ENCODE measurements around the gene KCNH5. TPM values are rescaled to one million over a fixed set of nuclear protein-coding genes. Genes with fewer than 3 reads are reported as not detected.

KCNH5 gene
- polyA plus RNA-seq, 1 donor (not counting 4 experiments of a cell fraction or from before 2014, with no cell fraction given): 0.04 TPM

- no peaks in the 10 kb centered on the region for H3K4me1 ChIP-seq (ENCODE audit: control insufficient read depth, extremely low read depth, insufficient read depth, low read length)
- TF ChIP-seq CTCF (optimal IDR thresholded peaks at IDR 0.05 in 1 of 3, IDR thresholded peaks at IDR 0.05 in 1 of 3, conservative IDR thresholded peaks at IDR 0.05 in 1 of 3; ENCODE audit: extremely low read depth in 1 of 3, insufficient read depth in 2 of 3, low read length in 3 of 3) (no peak), EZH2 (IDR thresholded peaks at IDR 0.05; ENCODE audit: low read length) (no peak)
- no peak overlapping the region for H3K9ac ChIP-seq (ENCODE audit: control insufficient read depth, extremely low read depth, insufficient read depth, low read length)
- dilution Hi-C loops (cut with MboI; ENCODE audit: extremely low pct_ligation_motif_present, low sequenced_read_pairs): no loop called here
- H3K27me3 ChIP-seq (ENCODE audit: control insufficient read depth, extremely low read depth, insufficient read depth, low read length): no peaks in the 10 kb centered on the region
- no peak overlapping the region for H3K27ac ChIP-seq (ENCODE audit: control insufficient read depth, insufficient read depth, low read length)
- H3K9me3 ChIP-seq (ENCODE audit: control insufficient read depth, low read depth, low read length): no peaks in the 10 kb centered on the region
- H3K9me1 ChIP-seq (ENCODE audit: control insufficient read depth, extremely low read depth, insufficient read depth, low read length): no peaks in the 10 kb centered on the region
- no peaks in the 10 kb centered on the region for H3K79me2 ChIP-seq (ENCODE audit: control insufficient read depth, insufficient read depth, low read length)
- no peaks in the 10 kb centered on the region for H4K20me1 ChIP-seq (ENCODE audit: control insufficient read depth, extremely low read depth, insufficient read depth, low read length)
- H3K4me2 ChIP-seq (ENCODE audit: control insufficient read depth, extremely low read depth, insufficient read depth, low read depth, low read length): no peak overlapping the region
- no peak for FAIRE-seq
- DNase-seq (ENCODE audit: low read depth, low spot score): no peak
- H3K36me3 ChIP-seq (ENCODE audit: control insufficient read depth in 2 of 2, extremely low read depth in 1 of 2, insufficient read depth in 2 of 2, low read length in 2 of 2): no peaks in the 10 kb centered on the region
- no peak overlapping the region for H2AFZ ChIP-seq (ENCODE audit: control insufficient read depth, low read length)
- no peak overlapping the region for H3K4me3 ChIP-seq (ENCODE audit: control insufficient read depth in 2 of 3, extremely low read depth in 1 of 3, insufficient read depth in 2 of 3, low read depth in 1 of 3, low read length in 3 of 3)
Observed at GRCh38 chr14:62847168-62847567, 198.1 kb downstream of the KCNH5 start.

GRCh38 chr14:62844546-62844945 is 200.7 kb downstream of the KCNH5 start:
- Histone ChIP-seq H3K4me2 (ENCODE audit: control insufficient read depth, extremely low read depth, insufficient read depth, low read depth, low read length) (no peak overlapping the region), H3K4me3 (ENCODE audit: control insufficient read depth in 2 of 3, extremely low read depth in 1 of 3, insufficient read depth in 2 of 3, low read depth in 1 of 3, low read length in 3 of 3) (no peak overlapping the region), H3K4me1 (ENCODE audit: control insufficient read depth, extremely low read depth, insufficient read depth, low read length) (no peaks in the 10 kb centered on the region), H3K79me2 (ENCODE audit: control insufficient read depth, insufficient read depth, low read length) (no peaks in the 10 kb centered on the region), H3K27ac (ENCODE audit: control insufficient read depth, insufficient read depth, low read length) (no peak overlapping the region), H3K9ac (ENCODE audit: control insufficient read depth, extremely low read depth, insufficient read depth, low read length) (no peak overlapping the region), H4K20me1 (ENCODE audit: control insufficient read depth, extremely low read depth, insufficient read depth, low read length) (no peaks in the 10 kb centered on the region), H3K9me1 (ENCODE audit: control insufficient read depth, extremely low read depth, insufficient read depth, low read length) (no peaks in the 10 kb centered on the region), H3K36me3 (ENCODE audit: control insufficient read depth in 2 of 2, extremely low read depth in 1 of 2, insufficient read depth in 2 of 2, low read length in 2 of 2) (no peaks in the 10 kb centered on the region), H3K27me3 (ENCODE audit: control insufficient read depth, extremely low read depth, insufficient read depth, low read length) (no peaks in the 10 kb centered on the region), H3K9me3 (ENCODE audit: control insufficient read depth, low read depth, low read length) (no peaks in the 10 kb centered on the region), H2AFZ (ENCODE audit: control insufficient read depth, low read length) (no peak overlapping the region)
- DNase-seq (ENCODE audit: low read depth, low spot score) (no peak), FAIRE-seq (no peak)
- dilution Hi-C loops (cut with MboI; ENCODE audit: extremely low pct_ligation_motif_present, low sequenced_read_pairs): no loop called here
- TF ChIP-seq EZH2 (IDR thresholded peaks at IDR 0.05; ENCODE audit: low read length) (no peak), CTCF (optimal IDR thresholded peaks at IDR 0.05 in 1 of 3, IDR thresholded peaks at IDR 0.05 in 1 of 3, conservative IDR thresholded peaks at IDR 0.05 in 1 of 3; ENCODE audit: extremely low read depth in 1 of 3, insufficient read depth in 2 of 3, low read length in 3 of 3) (no peak)

Data from keratinocyte (primary cell).